Activated T-helper 1 cell treated with Interleukin-2 at 50 U/mL for 16 hours (primary cell): Measurements from ENCODE around the gene TCL1B.
"Not testable (repeated sequence)": the region's sequence is repeated elsewhere in the genome, so short reads cannot be mapped to it uniquely, and the experiment has no call there.

ENCODE experiments used
- DNase-seq: peaks from one replicate; pipeline ENCODE4 v3.0.0-alpha.2; 2020; ENCODE audit warnings: low read depth

The TCL1B gene, protein sequence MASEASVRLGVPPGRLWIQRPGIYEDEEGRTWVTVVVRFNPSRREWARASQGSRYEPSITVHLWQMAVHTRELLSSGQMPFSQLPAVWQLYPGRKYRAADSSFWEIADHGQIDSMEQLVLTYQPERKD

DNA sequence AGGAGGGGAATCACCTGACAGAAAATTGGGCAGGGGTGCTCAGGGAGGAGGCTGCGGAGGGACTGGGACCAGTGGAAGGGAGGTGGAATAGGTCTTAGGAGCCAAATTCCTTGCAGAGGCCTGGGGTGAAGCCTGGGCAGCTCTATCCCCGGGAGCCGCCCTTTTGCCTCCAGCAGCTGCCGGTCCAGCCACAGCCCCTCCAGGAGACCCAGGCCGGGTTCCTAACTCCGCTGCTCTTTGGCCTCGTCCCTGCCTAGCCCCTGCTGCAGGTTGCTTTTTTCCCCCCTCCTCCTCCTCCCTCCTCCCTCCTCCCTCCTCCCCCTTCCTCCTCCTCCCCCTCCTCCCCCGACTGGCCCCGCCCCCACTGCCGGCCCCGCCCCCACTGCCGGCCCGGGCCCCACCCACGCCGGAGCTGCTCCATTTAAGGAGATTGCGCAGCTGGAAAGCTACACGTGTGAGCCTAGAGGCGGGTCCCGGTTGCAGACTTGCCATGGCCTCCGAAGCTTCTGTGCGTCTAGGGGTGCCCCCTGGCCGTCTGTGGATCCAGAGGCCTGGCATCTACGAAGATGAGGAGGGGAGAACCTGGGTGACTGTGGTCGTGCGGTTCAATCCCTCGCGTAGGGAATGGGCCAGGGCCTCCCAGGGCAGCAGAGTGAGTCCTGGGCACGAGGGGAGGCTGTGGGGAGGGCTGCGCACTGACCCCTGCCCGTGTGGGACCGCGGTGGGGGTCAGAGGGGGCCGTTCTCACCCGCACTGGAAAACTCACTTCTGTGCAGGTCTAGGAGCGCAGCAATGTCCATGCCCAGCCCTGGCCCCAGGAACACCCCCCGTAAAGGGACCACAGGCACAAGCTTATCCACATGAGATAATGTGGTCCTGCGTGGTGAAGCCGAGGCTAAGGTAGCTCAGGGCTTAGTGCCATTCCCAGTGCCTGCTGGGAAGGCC, at the start of gene TCL1B:
TCL1B (plus strand) TSS at position 449 of the 945 bp plus-strand sequence; CDS start at position 491, 42 bp downstream.
- no peak for DNase-seq

DNA sequence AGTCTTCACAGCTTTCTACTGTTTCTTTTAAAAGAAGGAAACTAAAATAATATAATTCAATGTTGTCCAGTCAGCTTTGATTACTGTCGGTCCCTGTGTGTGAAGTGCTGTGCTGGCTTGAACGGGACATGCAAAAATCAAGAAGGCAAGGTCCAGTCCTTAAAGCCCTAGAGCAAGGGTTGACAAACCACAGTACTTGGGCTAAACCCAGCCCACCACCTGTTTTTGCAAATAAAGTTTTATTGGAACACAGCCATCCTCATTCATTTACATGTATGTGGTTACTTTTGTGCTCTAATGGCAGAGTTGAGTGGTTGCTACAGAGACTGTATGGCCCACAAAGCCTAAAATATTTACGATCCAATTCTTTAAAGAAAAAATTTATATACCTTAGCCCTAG, 41.2 kb upstream of the TCL1B start:
- no peak for DNase-seq

DNA sequence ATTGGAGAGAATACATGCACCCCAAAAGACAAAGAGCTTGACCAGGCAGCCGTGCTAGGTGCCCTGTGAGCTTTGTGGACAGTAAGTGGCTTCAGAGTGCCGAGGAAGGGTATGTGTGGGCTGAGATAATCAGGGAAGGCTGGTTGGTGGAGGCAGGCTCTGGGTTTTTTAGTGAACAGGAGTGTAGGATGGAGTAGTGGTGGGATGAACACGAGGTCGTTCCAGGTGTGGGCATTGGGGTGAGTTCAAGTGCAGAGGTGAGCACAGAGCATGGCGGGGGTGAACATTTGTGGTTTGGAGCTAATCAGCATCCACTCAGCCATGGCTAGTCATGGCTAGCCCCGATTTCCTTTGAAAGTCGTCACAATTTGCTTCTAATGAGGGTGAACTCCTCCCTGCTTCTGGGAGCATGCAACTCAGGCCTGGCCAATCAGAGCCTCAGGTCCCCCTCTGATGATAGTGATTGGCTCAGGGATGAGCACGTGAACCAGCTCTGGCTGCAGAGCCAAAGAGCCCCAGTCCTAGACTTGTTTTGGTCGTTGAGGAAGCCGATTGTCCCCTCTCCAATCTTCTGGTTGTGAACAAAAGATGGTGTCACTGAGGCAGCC, 40.7 kb upstream of the TCL1B start:
- no peak for DNase-seq

DNA sequence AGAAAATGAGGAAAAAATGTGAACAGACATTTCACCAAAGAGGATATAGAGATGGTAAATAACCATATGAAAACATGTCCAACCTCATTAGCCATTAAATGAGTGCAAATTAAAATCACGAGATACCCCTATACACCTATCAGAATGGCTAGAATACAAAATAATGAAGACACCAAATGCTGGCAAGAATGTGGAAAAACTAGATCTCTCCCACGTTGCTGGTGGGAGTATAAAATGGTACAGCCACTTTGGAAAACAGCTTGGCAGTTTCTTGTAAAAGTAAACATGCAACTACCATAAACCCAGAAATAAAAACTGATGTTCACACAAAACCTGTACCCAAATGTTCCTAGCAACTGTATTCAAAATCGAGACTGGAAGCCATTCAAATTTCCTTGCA, 38.3 kb upstream of the TCL1B start:
- no peak for DNase-seq

DNA sequence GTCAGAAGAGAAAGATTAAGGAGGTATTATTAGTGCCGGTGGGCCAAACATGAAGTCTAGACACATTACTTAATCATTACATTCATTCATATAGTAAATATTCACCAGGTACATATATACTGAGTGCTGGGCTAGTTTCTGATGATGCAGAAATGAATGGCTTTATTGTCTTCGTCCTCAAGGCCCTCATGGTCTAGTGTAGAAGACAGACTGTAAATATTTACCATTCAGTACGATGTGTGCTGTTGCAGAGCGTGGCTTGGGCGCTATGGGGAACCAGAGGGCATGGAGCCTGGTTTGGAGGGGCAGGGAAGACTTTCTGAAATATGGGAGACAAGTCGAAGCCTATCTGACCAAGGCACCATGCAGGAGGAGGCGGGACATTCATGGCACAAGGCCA, 37.0 kb upstream of the TCL1B start:
- DNase-seq: no peak

GRCh38 chr14:95651028-95651427, 35.2 kb upstream of the TCL1B start:
- no peak for DNase-seq

- no peak for DNase-seq
These were observed 34.2 kb upstream of the TCL1B start for GRCh38 chr14:95651821-95652583.

DNA sequence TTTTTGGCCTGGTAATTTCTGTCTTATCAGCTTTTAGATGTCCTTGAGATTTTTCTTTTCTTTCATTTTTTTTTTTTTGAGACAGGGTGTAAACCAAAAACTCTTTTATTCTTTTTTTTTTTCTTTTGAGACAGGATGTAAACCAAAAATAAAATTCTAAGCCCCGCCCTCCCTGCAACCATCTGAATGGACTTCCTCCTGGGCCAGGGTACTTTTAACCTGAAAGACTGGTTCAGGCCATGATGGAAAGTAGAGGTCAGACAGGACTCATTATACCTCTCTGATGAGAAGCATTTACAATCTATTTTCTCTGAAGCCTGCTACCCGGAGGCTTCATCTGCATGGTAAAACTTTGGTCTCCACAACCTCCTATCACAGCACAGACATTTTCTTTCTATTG, 33.5 kb upstream of the TCL1B start:
- DNase-seq: no peak

DNA sequence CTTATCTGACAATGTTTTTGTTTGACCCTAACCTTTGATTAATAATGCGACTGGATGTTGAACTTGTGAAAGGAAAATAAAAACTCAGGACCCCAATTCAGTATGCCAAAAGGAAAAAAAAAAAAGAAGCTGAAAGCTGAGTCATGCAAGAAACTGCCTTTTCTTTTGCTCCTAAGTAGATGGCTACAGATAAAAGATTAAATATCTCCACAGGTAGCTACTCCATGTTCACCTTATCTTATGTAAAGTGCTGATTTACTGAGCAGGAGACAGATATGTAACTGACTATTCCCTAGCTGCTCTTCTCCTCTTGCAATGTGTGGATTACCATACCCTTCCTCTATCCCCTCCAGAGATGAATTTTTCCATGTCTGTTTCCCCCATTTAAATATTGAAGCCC, 30.8 kb upstream of the TCL1B start:
- DNase-seq: no peak

DNA sequence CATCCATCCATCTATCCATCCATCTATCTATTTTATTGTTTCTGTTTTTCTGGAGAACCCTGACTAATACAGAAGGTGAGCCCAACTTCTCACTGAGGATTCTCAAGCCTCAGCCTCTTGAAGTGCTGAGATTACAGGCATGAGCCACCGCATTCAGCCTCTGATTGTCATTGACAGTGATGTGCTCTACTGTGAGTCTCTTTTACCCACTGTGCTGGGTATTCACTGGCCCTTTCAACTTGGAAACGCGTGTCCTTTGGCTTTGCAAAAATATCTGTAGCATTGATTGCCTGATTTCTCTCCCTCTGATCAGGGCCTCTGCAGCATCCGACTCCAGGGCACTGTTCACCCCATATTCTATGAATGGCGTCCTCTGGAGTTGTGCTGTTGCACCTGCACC, 29.6 kb upstream of the TCL1B start:
- no peak for DNase-seq

DNA sequence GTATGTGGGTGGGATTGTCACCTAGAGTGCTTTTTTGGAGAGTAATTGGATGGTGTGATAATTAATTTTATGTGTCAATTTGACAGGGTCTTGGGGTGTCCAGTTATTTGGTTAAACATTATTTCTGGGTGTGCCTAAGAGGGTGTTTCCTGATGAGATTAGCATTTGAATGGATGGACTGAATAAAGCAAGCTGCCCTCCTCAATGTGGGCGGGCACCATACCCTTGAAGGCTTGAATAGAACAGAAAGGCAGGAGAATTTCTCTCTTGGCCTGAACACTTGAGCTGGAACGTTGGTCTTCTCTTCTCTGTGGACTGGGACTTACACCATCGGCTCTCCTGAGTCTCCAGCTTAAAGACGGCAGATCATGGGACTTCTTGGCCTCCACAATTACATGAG, 28.8 kb upstream of the TCL1B start:
- no peak for DNase-seq

DNA sequence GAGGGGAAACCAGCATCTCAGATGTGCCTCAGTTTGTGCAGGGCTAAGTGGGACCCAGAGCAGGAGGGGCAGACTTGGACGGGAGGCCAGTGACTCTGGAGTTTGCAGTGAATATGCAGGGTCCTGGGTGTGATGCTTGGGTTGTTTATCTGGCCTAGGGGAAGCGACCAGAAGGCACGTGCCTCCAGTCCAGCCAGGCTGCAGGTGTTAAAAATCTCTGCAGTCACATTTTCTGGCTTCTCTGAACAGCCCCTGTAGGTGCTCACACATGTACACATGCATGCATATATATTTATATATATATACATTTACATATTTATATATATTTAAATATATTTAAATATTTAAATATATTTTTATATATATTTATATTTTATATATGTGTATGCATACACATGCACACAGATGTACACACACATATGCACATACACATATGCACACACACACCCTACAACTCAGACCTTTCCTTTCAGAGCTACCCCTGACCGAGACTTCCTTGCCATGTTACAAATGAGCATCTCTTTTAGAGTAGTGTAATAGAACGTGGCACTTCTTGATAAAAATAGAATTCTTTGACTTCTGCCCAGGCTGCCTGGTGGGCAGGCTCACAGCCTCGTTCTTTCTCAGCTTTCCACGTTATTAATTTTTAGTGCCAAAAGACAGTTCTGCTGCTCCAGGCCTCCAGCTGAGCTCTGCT, 26.8 kb upstream of the TCL1B start:
- DNase-seq: no peak

DNA sequence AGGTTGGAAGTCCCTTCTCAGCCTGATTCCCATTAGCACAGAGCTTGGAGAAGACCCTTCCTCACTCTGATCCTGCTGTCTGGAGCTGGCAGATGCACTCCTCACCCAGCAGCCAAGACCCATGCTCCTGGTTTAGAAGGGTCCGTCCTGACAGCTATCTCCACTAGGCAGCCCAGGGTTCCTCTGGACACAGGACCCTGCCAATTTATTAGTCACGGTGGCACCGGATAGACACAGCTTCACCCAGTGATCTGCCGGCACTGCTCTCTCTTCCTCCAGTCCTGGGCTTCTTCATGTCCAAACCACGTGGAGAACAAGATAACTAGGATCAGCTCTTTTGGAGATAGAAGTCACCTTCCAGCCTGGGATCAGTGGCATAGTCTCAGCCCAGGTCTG, 26.2 kb upstream of the TCL1B start:
- DNase-seq: no peak

DNA sequence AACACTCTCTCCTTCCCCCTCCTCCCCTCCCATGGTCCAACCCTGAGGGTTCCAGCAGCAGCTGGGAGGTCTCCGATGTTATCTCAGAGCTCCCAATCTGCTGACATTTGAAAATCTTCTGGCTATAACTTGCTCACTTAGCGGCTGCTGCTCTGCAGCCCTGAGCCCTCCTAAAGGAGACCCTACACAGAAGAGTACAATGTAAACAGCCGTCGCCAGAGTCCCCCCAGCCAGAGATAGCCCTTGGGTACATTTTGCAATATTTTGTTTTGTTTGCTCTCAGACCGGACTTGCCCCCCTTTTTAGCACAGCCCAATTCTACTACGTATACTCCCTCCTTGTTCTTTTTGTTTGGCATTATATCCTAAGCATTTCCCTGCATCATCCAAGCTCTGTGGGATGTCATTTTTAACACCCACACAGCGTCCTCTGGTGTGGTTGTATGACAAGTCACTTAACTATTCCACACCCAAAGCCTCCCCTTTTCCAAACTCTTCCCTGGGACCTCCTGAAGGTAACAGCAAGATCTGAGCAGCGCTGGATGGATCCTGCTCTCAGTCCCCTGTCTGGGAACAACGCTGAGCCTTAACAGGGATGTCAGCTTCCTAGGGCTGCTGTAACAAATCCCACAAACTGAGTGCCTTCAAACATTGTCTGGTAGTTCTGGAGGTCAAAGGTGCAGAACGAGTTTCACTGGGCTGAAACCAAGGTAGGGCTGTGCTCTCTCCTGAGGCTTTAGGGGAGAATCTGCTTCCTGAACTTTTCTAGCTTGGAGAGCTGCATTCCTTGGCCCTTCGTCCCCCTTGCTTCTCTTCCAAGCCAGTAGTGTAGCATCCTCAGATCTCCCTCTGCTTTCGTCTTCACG, 25.3 kb upstream of the TCL1B start:
- no peak for DNase-seq

DNA sequence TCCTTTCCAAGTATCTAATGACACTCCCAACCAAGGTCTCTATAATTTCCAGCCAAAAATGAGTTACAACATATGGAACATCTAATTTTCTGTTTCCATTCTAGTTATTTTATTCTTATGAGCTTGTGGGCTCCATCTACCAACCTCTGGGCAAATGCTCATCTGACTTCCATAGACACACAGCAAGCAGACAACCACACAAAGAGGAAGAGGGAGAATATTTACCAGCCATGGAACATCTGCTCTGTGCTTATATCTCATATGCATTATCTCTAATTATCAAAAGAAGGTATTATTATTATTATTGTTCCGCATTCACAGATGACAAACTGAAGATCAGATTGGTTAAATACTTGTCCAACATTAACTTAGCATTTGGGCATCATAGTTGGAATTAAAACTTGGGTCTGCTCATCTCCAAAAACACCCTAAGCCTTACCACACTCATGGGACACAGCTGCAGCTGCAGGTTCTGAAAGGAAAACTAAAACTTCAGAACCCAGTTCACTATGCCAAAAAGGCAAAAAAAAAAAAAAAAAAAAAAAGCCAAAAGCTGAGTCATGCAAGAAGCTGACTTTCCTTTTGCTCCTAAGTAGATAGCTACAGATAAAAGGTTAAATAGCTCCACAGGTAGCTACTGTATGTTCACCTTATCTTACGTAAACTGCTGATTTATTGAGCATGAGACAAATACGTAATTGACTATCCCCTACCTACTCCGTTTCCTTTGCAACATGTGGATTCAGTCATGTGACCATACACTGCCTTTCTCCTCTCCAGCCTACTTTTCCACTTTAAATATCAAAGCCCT, 23.6 kb upstream of the TCL1B start:
- DNase-seq: no peak

- no peak for DNase-seq
These were observed 22.9 kb upstream of the TCL1B start for GRCh38 chr14:95663226-95663797.

DNA sequence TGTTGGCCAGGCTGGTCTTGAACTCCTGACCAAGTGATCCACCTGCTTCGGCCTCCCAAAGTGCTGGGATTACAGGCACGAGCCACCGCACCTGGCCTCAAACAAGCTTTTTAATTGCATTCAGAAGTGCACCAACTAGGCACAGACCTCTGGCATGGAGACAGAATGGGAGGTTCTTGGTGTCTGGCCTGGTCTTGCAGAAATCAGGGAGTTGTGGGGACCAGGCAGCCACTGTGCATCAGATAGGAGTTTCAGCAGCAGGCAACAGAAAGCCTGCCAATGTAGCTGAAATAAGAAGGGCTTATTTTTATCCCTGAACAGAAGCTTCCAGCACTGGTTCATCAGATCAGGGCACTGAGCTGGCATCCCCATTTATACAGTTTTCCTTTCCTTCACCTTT, 22.2 kb upstream of the TCL1B start:
- DNase-seq: no peak

DNA sequence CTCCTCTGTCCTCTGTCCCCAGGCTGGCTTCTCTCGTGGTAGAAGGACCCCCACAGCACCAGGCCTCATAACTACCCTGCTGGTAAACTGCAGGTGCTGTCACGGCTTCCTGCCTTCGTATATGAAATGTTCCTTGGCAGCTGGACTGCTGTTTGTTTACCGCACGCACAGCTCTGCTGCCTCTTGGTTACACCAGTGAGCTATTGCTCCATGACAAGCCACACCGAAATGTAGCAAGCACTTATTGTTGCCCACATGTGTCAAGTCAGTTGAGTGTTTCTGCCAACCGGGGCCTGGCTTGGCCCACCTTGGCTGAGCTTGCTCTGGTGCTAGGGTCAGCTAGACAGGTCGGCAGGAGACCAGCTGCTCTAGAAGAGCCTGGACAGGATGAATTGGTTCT, 21.7 kb upstream of the TCL1B start:
- DNase-seq: no peak

DNA sequence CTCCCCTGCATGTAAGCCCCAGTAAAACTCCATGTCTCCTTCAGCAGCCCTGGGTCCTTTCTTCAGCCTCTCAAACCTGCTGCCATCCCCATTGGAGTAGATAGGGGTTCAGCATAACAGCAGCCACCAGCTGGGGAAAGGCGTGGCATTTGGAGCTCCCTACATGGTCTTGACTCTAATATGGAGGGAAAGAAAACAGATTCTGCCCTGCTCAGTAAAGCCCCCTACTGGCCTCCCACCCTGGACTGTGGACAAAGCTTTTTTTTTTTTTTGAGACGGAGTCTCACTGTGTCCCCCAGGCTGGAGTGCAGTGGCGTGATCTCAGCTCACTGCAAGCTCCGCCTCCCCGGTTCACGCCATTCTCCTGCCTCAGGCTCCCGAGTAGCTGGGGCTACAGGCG, 20.7 kb upstream of the TCL1B start:
- not testable (repeated sequence) for DNase-seq

GRCh38 chr14:95666450-95666849, 19.8 kb upstream of the TCL1B start:
- DNase-seq: no peak
